Fibroblast of gingiva (primary cell): Measurements from ENCODE around the gene CISD3.
A peak's percentile ranks its signal among the peaks of the same experiment; 100 is the strongest.
"Not testable (repeated sequence)": the region's sequence is repeated elsewhere in the genome, so short reads cannot be mapped to it uniquely, and the experiment has no call there.

ENCODE experiments used
- DNase-seq: peaks from one replicate; pipeline ENCODE4 v3.0.0-alpha.2; 2011; ENCODE audit warnings: low read depth

The CISD3 gene

GRCh38 chr17:38707678-38708351, 22.3 kb upstream of the CISD3 start:
- DNase-seq = no peak

- no peak for DNase-seq
Measured at GRCh38 chr17:38709104-38709820, 20.9 kb upstream of the CISD3 start.

- no peak for DNase-seq
Measured at GRCh38 chr17:38709864-38710603, 20.1 kb upstream of the CISD3 start.

- no peak for DNase-seq
Measured at GRCh38 chr17:38710604-38710962, 19.6 kb upstream of the CISD3 start.

GRCh38 chr17:38710985-38711384, 19.2 kb upstream of the CISD3 start:
- DNase-seq = no peak

- no peak for DNase-seq
Measured at GRCh38 chr17:38711792-38712571, 18.2 kb upstream of the CISD3 start.

- DNase-seq = no peak
Measured at GRCh38 chr17:38712593-38712992, 17.5 kb upstream of the CISD3 start.

- DNase-seq = no peak
Measured at GRCh38 chr17:38713456-38714075, 16.6 kb upstream of the CISD3 start.

GRCh38 chr17:38715216-38715943, 14.8 kb upstream of the CISD3 start:
- no peak for DNase-seq

- no peak for DNase-seq
Measured at GRCh38 chr17:38716368-38717005, 13.7 kb upstream of the CISD3 start.

- no peak for DNase-seq
Measured at GRCh38 chr17:38717139-38717745, 12.9 kb upstream of the CISD3 start.

GRCh38 chr17:38719289-38719942, 10.7 kb upstream of the CISD3 start:
- no peak for DNase-seq

- DNase-seq = no peak
Measured at GRCh38 chr17:38719943-38720641, 10.0 kb upstream of the CISD3 start.

- no peak for DNase-seq
Measured at GRCh38 chr17:38720941-38721340, 9.2 kb upstream of the CISD3 start.

GRCh38 chr17:38721802-38722201, 8.3 kb upstream of the CISD3 start:
- DNase-seq = no peak

- peak; percentile 52 for DNase-seq
Measured at GRCh38 chr17:38724337-38724988, 5.7 kb upstream of the CISD3 start.

GRCh38 chr17:38725066-38725465, 5.1 kb upstream of the CISD3 start:
- no peak for DNase-seq

GRCh38 chr17:38726145-38726544, 4.0 kb upstream of the CISD3 start:
- not testable (repeated sequence) for DNase-seq

- DNase-seq = no peak
Measured at GRCh38 chr17:38727736-38728135, 2.4 kb upstream of the CISD3 start.
